ENCODE data around the gene RACGAP1.

DNA sequence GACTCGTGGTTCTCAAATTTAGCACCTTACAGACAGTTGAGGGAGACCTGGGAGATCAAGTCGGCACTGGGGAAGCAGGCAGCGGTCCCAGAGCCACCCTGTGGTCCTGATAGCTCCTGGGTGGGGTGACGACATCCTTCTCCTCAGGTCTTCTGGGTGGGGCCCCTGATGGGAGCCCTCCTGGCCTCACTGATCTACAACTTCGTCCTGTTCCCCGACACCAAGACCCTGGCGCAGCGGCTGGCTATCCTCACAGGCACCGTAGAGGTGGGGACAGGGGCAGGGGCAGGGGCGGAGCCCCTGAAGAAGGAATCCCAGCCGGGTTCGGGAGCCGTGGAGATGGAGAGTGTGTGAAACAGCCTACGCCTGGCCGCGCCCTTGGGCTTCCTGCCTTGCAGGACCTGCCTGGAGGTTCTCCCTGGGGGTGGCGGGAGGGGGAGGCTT, 50.0 kb downstream of the RACGAP1 start:
- TF ChIP-seq EZH2 (IDR thresholded peaks at IDR 0.05; ENCODE audit: borderline replicate concordance, insufficient read depth, low read length, poor library complexity, severe bottlenecking) (no peak), EP300 (conservative IDR thresholded peaks at IDR 0.05; ENCODE audit: poor library complexity, severe bottlenecking) (no peak), POLR2AphosphoS5 (IDR thresholded peaks at IDR 0.05) (no peak), RAD21 (conservative IDR thresholded peaks at IDR 0.05) (no peak), SMC3 (conservative IDR thresholded peaks at IDR 0.05; ENCODE audit: poor library complexity) (no peak), TAF1 (IDR thresholded peaks at IDR 0.05; ENCODE audit: low read depth) (no peak), MXI1 (conservative IDR thresholded peaks at IDR 0.05; ENCODE audit: poor library complexity, severe bottlenecking) (no peak)
- TF ChIP-seq, protein P1, sequence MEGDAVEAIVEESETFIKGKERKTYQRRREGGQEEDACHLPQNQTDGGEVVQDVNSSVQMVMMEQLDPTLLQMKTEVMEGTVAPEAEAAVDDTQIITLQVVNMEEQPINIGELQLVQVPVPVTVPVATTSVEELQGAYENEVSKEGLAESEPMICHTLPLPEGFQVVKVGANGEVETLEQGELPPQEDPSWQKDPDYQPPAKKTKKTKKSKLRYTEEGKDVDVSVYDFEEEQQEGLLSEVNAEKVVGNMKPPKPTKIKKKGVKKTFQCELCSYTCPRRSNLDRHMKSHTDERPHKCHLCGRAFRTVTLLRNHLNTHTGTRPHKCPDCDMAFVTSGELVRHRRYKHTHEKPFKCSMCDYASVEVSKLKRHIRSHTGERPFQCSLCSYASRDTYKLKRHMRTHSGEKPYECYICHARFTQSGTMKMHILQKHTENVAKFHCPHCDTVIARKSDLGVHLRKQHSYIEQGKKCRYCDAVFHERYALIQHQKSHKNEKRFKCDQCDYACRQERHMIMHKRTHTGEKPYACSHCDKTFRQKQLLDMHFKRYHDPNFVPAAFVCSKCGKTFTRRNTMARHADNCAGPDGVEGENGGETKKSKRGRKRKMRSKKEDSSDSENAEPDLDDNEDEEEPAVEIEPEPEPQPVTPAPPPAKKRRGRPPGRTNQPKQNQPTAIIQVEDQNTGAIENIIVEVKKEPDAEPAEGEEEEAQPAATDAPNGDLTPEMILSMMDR (IDR thresholded peaks at IDR 0.05; ENCODE audit: poor library complexity, severe bottlenecking), result no peak
- TF ChIP-seq, protein P2, sequence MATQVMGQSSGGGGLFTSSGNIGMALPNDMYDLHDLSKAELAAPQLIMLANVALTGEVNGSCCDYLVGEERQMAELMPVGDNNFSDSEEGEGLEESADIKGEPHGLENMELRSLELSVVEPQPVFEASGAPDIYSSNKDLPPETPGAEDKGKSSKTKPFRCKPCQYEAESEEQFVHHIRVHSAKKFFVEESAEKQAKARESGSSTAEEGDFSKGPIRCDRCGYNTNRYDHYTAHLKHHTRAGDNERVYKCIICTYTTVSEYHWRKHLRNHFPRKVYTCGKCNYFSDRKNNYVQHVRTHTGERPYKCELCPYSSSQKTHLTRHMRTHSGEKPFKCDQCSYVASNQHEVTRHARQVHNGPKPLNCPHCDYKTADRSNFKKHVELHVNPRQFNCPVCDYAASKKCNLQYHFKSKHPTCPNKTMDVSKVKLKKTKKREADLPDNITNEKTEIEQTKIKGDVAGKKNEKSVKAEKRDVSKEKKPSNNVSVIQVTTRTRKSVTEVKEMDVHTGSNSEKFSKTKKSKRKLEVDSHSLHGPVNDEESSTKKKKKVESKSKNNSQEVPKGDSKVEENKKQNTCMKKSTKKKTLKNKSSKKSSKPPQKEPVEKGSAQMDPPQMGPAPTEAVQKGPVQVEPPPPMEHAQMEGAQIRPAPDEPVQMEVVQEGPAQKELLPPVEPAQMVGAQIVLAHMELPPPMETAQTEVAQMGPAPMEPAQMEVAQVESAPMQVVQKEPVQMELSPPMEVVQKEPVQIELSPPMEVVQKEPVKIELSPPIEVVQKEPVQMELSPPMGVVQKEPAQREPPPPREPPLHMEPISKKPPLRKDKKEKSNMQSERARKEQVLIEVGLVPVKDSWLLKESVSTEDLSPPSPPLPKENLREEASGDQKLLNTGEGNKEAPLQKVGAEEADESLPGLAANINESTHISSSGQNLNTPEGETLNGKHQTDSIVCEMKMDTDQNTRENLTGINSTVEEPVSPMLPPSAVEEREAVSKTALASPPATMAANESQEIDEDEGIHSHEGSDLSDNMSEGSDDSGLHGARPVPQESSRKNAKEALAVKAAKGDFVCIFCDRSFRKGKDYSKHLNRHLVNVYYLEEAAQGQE (IDR thresholded peaks at IDR 0.05; ENCODE audit: borderline replicate concordance), result no peak

Data from neural cell (in vitro differentiated cells).